Sciatic nerve (tissue), 2 donors: ENCODE data around the gene GPLD1. TPM values are rescaled to one million over a fixed set of nuclear protein-coding genes. Genes with fewer than 3 reads are reported as not detected.
"Not testable (repeated sequence)": the region's sequence is repeated elsewhere in the genome, so short reads cannot be mapped to it uniquely, and the experiment has no call there.

Experiments
- ATAC-seq: fragments of 200-7000 bp; cut with Tn5 transposase; one replicate; pipeline ENCODE4 v1.9.1; 2020; ENCODE audit warnings: mild to moderate bottlenecking, moderate library complexity
- DNase-seq: peaks from one replicate; pipeline ENCODE4 v3.0.0-alpha.2; 2020; ENCODE audit warnings: low spot score
- intact Hi-C: fragments of 100-400 bp; cut with DNase I; formaldehyde crosslinking; loops from one replicate; pipeline ENCODE4 v1.14.2; 2022
- total RNA-seq: library from RNA; stranded (reverse); fragmentation: NEBNext Ultra II Directional; extraction: Animal tissue kit (Norgen Biotek cat#: 25700); gene quantifications from one replicate; pipeline ENCODE4 v1.2.1, GENCODE V29; 2021
- donor health status: DM: no; HTN: no; CAD: no.
- donor health status: DM: no; HTN: no; CAD: no.

GPLD1 gene
- total RNA-seq, 1 donor from 2014 or later, result 4.9 TPM

GRCh38 chr6:24430086-24430485 is 59.3 kb downstream of the GPLD1 start:
- no peak for ATAC-seq
- intact Hi-C loops, result no loop called here
- DNase-seq, result no peak

DNA sequence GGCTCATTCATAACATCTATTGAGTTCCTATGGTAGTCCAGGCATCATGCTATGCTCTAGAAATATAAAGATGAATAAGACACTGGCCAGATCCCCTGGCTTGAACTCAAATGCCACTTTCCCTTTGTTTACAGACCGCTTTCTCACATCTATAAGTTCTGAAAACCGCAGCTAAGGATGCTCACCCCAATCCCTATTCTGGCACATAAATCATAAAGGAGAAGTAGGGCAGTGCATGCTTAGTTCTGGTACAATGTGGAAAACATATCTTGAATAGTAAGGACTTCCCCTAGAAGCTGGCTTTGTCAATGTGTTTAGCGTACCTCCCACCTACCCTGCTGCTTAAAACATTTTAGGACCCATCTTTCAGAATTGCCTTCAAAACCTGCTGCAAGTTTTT is 60.2 kb downstream of the GPLD1 start:
- ATAC-seq (no peak), DNase-seq (no peak)
- intact Hi-C loops, result no loop called here

GRCh38 chr6:24428615-24429014 is 60.8 kb downstream of the GPLD1 start:
- ATAC-seq, result no peak
- intact Hi-C loops, result no loop called here

DNA sequence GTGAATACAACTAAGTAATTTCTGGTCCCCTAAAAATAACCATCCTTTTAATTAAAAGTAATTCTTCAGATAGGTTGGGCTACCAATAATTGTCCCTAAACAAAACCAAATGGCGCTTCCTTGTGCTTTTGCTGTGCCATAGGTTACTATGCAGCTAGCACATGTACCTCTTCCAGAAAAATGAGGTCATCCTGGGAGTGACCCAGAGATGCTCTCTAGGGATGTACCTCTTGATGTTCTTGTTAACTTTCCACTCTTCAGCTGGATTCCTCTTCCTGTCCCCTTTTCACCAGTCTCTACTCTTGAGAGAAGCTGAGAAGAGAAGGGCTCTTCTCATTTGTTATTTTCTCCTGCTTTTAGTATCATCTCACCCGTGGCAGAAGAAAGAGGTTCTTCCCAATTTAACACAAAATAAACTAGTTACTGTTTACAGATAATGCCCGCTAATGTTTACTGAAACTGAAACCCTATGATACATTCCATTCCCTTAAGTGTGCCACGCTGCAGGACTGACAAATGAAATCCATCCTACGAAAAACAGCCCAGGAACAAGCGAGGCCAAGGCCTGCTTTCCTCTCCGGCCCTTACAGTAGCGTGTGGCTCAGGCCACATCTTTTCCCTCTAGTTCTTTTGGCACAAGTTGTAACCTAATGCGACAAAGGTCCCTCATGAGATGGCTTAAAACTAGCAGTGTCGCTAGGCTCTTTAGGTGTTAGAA is 62.5 kb downstream of the GPLD1 start:
- no peak for ATAC-seq
- intact Hi-C loops, result no loop called here

More at GRCh38 chr6:24428615-24429014, 60.8 kb downstream of the GPLD1 start:
- DNase-seq, result no peak

DNA sequence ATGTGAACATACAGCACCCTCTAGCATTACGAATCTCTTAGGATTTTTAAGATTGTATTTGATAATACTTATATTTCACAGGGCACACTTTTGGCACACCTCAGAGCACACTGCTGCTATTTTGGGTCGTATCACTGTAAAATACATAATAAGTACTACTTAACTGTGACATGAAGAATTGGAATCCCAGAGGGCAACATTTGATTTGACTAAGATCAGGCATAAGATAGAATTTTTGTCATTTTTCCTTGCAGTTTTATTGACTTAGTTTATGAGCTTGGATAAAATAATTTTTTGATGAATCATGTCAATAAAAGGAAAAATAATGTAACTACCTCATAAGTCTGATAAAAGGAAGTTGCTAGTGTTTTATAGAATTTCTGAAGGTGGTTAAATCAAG is 64.3 kb downstream of the GPLD1 start:
- ATAC-seq (no peak), DNase-seq (no peak)
- intact Hi-C loops, result no loop called here

More for the DNA sequence above, 62.5 kb downstream of the GPLD1 start:
- DNase-seq, result no peak

DNA sequence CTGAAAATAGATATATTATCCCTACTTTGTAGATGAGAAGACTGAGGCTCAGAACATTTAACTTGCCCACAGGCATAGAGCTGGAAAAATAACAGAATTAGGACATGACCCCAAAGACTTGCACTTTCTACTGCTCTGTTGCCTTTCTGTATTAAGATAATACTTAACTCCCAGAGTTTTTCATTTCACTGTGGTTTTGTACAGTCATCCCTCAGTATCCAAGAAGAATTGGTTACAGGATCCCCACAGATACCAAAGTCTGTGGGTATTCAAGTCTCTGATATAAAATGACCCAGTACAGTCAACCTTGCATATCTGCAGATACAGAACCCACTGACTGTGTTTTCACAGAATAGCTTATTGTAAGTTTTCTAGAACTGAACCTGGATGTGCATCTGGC is 69.9 kb downstream of the GPLD1 start:
- intact Hi-C loops, result no loop called here
- DNase-seq (no peak), ATAC-seq (no peak)

- intact Hi-C loops, result no loop called here
- DNase-seq (no peak), ATAC-seq (no peak)
Measured at GRCh38 chr6:24415753-24416152, 73.6 kb downstream of the GPLD1 start.

GRCh38 chr6:24414531-24414930 is 74.8 kb downstream of the GPLD1 start:
- ATAC-seq, DNase-seq, intact Hi-C loops: not testable (repeated sequence)

- ATAC-seq (no peak), DNase-seq (no peak)
- intact Hi-C loops, result no loop called here
Measured at GRCh38 chr6:24412294-24412693, 77.1 kb downstream of the GPLD1 start.

DNA sequence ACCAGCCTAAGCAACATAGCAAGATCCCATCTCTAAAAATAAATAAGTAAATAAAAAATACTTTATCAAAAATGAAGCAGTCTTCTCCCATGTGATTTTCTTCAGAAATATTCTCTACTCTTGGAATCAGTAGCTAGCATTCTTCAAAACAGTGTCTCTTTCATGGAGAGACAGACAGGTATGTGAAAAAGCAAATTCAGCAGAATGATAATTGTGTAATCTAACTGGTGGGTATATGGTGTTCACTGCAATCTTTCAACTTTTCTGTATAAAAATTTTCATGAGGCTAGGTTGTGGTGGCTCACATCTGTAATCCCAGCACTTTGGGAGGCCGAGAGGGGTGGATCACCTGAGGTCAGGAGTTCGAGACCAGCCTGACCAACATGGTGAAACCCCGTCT is 78.8 kb downstream of the GPLD1 start:
- intact Hi-C loops, result no loop called here
- ATAC-seq, result no peak
- DNase-seq, result no peak

DNA sequence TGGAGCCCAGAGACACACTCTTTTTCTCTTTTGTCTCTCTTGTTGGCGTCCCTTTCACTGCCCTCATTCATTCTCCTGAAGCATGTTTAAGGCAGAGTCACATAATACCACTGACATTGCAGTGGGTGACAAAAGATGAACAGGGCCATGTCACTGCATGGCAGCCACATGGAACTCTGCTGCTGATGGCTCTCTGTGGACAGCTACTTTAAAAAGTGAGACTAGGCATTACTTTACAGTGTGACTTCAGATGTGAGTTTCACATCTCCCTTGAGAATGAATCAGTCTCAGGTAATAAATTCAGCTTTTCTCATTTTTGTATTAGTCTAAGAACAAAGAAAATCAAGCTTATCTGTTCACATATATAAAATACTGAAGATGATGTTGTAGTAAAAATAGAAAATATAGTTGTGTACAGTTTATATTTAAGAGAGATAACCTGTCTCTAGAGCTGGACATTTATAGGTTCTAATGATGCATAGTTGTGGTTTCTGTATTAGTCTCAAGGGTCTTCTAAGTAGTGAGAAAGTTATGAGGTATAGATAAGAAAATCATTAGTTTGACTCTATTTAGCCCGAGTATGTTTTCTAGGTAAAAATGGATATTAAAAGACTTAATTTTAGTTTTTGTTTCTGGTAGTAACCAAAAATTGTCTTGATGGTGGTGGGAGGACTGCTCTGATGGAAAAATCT is 80.5 kb downstream of the GPLD1 start:
- ATAC-seq, result no peak
- DNase-seq, result no peak
- intact Hi-C loops, result no loop called here

DNA sequence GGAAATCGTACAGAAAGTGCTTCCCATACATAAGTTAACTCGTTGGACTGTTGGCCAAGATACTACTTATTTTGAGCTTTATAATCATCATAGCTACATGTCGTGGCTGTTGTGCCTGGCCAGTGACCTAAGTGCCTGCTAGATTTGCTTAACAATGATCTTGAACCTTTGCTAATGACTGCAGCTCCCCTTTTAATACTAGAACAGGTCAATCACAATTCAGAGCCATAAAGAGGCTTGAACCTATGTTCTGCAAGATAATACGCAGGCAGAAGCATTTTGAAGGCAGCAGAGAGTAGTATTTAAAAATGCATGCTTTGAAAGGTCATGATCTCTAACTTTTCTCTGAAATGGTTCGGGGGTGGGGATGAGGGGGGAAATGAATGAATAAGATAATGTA is 84.1 kb downstream of the GPLD1 start:
- DNase-seq (no peak), ATAC-seq (no peak)
- intact Hi-C loops, result no loop called here

GRCh38 chr6:24403501-24403824 is 85.9 kb downstream of the GPLD1 start:
- intact Hi-C loops, result no loop called here
- DNase-seq (no peak), ATAC-seq (no peak)

DNA sequence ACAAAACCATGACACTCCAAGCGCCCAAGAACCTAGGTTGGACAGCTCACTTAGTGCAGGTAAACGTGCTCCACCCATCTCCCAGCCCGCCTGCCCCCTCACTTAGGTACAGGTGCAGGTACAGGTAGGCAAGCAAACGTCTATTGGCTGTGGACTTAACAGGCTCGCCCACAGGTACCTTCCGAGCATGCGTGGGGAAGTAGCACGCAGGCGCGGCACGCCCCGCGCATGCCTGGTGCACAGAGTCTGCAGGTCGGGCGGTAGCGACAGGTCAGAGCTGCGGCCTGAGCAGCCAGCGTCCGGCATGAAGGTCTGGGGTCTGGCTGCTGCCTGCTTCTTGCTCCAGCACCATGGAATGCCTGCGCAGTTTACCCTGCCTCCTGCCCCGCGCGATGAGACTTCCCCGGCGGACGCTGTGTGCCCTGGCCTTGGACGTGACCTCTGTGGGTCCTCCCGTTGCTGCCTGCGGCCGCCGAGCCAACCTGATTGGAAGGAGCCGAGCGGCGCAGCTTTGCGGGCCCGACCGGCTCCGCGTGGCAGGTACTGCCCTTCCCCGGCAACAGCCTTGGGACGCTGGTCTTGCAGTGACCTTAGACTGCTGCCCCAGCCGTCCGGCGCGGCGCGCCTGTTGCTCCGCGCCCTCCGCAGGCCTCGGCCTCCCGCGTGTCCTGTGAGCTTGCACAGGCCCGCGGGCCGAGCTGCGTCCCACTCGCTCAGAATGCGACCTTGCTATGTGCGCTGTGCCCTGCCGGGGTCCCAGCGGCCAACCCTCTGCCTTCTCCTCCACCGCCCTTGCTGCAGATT is 86.5 kb downstream of the GPLD1 start, which contains the start of gene MRS2:
Gene MRS2, plus strand, starts transcription at position 240 of the 804 bp plus-strand sequence. Its CDS starts 111 bp downstream, at position 351.
- DNase-seq, result peak; percentile 85
- intact Hi-C loops, result no loop called here
- peak; percentile 98 for ATAC-seq

GRCh38 chr6:24401458-24401857 is 87.9 kb downstream of the GPLD1 start:
- DNase-seq (no peak), ATAC-seq (no peak)
- intact Hi-C loops, result no loop called here

GRCh38 chr6:24400045-24401039 is 89.0 kb downstream of the GPLD1 start:
- ATAC-seq, intact Hi-C loops, DNase-seq: not testable (repeated sequence)

DNA sequence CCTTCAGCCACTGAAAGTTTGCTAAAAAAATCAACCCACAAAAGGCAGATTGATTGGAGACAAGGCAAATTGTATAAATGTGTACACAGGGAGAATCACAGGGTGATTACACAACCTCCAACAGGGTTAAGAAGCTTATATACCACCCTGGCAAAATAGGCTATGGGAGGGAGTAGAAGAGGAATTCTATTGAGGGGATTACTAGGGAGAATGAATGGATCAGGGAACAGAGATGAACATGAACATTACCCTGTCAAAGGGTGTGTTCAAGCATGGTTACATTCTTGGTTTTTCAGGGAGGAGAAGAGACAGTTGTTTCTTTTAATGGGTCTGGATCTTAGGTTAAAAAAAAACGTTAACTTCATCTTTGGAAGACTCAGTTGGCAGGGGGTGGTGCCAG is 91.7 kb downstream of the GPLD1 start:
- intact Hi-C loops, result no loop called here
- DNase-seq (no peak), ATAC-seq (no peak)

DNA sequence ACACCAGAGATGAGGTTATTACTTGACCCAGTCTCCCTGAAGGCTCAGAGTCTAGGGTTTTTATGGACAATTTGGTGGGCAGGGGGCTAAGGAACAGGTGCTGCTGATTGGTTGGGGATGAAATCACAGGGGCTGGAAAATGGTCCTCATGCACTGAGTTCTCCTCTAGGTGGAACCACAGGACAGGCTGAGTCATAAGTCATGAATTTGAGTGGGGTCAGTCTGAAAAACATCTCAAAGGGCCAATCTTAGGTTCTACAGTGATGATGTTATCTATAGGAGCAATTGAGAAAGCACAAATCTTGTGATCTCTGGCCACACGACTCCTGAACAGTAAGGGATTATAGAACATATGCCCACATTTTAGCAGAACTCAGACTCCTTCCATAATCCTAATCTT is 92.6 kb downstream of the GPLD1 start:
- no peak for ATAC-seq
- intact Hi-C loops, result no loop called here
- no peak for DNase-seq
